ENCODE results near the gene VTCN1.

The VTCN1 gene

DNA sequence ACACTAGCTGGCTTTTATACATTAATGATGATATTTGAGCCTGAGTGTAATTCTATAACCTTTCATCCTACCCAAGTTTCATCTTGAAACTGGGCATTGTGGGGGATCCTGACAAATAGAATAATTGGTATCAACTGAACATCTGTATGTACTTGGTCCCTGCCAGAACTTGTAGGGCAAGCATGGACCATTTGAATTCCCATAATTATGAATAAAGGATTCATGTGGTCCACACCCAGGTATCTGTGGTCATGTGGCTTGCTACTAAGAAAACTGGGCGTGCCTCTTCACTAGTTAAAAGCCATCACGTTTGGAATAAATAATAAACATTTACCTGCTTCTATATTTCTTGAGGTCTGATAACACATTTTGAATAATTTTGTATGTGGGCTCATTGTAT, 20.6 kb upstream of the VTCN1 start:
- no peak for DNase-seq (ENCODE audit: low read depth)
- TF ChIP-seq, protein P1, sequence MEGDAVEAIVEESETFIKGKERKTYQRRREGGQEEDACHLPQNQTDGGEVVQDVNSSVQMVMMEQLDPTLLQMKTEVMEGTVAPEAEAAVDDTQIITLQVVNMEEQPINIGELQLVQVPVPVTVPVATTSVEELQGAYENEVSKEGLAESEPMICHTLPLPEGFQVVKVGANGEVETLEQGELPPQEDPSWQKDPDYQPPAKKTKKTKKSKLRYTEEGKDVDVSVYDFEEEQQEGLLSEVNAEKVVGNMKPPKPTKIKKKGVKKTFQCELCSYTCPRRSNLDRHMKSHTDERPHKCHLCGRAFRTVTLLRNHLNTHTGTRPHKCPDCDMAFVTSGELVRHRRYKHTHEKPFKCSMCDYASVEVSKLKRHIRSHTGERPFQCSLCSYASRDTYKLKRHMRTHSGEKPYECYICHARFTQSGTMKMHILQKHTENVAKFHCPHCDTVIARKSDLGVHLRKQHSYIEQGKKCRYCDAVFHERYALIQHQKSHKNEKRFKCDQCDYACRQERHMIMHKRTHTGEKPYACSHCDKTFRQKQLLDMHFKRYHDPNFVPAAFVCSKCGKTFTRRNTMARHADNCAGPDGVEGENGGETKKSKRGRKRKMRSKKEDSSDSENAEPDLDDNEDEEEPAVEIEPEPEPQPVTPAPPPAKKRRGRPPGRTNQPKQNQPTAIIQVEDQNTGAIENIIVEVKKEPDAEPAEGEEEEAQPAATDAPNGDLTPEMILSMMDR (conservative IDR thresholded peaks at IDR 0.05; ENCODE audit: low read depth, low read length): no peak
- H3K4me3 ChIP-seq (ENCODE audit: low read length): no peak overlapping the region

DNA sequence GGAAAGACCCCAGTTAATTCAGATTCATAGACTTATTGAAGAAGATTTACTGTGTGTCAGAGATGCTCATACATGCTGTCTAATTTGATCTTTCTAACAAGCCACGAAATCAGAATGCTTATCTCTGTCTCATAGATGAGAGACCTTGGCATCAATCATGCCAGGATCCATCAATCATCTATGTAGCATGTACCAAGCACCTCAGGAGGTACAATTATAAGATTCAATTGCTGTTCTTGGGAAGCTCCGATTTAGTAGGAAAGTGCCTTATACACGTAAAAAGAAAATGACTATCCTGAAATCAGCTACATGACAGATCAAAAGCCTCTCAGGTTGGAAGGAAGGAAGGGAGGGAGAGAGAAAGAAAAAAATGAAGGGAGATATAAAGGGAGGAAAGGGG, 18.5 kb upstream of the VTCN1 start:
- H3K4me3 ChIP-seq (ENCODE audit: low read length): no peak overlapping the region
- TF ChIP-seq, protein P1 (conservative IDR thresholded peaks at IDR 0.05; ENCODE audit: low read depth, low read length): no peak
- DNase-seq (ENCODE audit: low read depth): no peak

DNA sequence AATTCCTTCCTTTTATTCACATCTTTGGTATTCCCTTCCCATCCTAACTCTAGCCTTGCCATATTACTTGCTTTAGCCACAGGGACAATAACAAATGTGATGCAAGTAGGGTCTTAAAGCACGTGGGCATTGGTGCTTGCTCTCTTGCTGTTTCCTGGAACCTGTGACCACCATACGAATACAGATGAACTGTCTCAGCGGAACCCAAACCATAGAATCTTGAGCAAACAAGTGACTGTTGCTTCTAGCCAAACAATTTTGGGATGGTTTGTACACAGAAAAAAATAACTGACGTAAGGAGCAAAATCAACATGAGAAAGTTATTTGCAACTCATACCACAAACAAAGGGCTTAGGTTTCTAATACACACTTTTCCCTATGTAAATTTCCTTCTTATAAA, 15.2 kb upstream of the VTCN1 start:
- DNase-seq (ENCODE audit: low read depth): no peak
- TF ChIP-seq, protein P1 (conservative IDR thresholded peaks at IDR 0.05; ENCODE audit: low read depth, low read length): no peak
- H3K4me3 ChIP-seq (ENCODE audit: low read length): no peak overlapping the region

DNA sequence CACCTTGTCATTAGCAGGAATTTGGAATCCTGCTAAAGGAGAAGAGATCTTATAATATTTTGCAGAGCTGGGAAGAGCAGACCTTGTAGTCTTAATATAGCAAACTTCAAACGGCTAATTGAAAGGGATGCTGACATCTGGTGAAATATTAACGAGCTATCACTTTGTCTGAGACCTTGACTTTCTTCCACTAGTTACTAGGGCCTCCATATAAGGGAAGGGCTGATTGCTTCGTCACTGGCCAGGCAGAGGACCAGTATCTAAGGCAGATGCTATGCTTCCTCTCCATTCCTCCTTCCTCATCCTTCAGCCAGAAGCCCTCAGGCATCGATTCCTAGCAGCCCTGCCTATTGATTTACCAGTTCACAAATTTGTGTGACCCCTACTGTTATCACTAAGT, 6.0 kb upstream of the VTCN1 start:
- no peak for DNase-seq (ENCODE audit: low read depth)
- TF ChIP-seq, protein P1 (conservative IDR thresholded peaks at IDR 0.05; ENCODE audit: low read depth, low read length): no peak
- H3K4me3 ChIP-seq (ENCODE audit: low read length): no peak overlapping the region

DNA sequence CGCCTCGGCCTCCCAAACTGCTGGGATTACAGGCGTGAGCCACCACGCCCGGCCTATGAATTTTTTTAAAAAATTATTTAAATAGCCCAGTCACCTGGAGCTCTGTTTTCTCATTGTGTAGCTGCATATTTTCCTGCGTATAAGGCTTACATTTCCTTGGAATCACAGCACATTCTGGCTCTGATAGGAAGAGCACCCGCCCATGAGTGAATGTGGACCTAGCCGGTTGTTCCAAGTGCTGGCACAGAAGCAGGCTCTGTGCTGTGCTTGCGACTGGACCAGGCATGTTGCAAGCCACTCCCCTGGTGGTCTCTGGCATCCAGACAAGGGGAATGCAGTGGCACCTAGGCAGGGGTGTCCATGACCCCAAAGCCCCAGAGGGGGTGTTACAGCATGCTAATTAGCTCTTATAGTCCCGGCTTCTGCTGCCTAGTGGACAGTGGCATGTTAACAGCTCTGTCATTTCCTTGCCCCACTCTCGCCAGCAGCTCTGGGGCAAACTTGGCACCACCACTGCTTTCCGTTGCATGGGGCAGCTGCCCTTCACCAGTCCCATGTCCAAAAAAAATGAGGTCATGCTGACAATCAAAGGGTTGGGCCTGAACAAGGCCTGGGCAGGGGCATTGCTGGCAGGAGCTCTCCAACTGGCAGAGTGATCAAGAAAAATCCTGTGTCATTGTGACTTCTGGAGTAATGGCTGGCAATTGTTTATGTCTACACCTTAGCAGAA, 5.2 kb upstream of the VTCN1 start:
- TF ChIP-seq, protein P1 (conservative IDR thresholded peaks at IDR 0.05; ENCODE audit: low read depth, low read length): no peak
- no peak for DNase-seq (ENCODE audit: low read depth)
- H3K4me3 ChIP-seq (ENCODE audit: low read length): no peak overlapping the region

DNA sequence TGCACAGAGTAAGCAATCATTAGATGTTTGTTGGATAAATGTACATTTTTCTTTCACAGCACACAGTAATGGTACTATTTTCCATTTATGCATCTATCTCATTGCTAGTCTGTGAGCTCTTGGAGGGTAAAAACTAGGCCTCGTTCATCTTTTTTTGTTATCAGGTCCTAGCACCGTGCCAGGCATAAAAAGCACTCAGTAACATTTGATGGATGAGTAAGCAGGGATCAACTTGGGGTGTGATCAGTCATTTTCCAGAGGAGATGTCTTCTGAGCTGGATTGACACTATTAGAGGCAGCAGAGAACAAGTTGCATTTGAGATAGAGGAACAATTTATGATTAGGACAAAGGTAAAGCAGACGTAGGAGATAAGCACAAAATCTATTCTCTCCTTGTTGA, 4.3 kb upstream of the VTCN1 start:
- no peak for DNase-seq (ENCODE audit: low read depth)
- H3K4me3 ChIP-seq (ENCODE audit: low read length): no peak overlapping the region
- TF ChIP-seq, protein P1 (conservative IDR thresholded peaks at IDR 0.05; ENCODE audit: low read depth, low read length): no peak

DNA sequence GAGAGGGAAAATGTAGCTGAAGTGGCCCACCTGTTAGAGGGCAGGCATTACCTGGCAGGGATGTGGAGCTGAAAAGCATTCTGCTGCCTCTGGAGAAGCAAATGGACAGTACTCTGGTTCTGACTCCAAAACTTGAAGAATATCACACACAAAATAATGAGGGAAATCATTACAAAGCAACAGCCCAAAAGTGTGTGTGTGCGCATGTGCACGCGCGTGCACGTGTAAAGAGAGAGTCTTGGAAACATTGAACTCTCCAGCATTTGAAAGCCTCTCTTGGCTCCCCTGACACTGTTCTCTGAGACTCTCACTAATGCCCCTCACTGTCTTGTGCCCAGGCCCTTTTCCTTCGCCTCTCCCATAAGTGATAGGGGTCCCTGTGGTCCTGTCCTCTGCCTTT, 2.3 kb upstream of the VTCN1 start:
- no peak overlapping the region for H3K4me3 ChIP-seq (ENCODE audit: low read length)
- DNase-seq (ENCODE audit: low read depth): no peak
- TF ChIP-seq, protein P1 (conservative IDR thresholded peaks at IDR 0.05; ENCODE audit: low read depth, low read length): no peak

All from retinal pigment epithelial cell (primary cell).